ENCODE measurements around the gene ENDOV.

DNA sequence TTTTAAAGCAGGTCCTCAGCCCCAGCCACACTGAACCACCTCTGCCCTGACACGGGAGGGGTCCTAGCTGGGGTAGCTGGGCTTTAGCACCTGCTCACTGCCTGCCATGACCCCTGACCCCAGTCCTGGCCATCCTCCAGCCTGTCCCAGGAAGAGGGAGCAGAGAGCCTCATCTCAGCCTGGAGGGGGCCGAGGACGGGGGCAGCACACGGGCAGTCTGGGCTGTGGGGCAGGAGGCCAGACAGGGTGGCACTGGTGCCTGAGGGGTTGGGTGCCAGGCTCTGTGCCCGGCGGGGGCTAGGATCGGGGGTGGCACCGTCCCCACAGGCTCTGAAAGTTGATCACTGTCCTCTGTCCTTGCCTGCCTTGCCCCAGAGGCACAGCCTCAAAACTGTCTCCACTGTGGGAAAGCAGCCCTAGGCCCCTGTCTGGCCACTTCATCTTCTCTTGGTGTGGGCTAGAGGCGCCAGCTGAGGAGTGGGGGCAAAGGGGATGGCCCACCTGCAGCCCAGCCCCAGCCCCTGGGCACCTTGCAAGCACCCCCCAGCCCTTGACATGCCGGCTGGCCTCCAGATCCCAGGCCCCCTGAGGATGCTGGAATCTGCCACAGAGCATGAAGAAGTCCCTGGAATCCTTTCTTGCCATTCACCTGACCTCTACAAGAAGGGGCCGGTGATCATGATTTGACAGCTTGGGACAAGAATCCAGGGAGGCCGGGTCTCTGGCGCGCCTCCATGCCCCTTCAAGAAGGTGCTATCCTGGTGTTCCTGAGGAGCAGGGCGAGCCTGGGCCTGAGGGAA, 15.7 kb downstream of the ENDOV start:
- no peak for TF ChIP-seq PKNOX1 (IDR thresholded peaks at IDR 0.05)
- TF ChIP-seq BHLHE40 (IDR thresholded peaks at IDR 0.05; ENCODE audit: borderline replicate concordance): no peak
- no peak for TF ChIP-seq SUZ12 (IDR thresholded peaks at IDR 0.05)
- no peak for TF ChIP-seq FOXA1 (IDR thresholded peaks at IDR 0.05)
- no peak for TF ChIP-seq ZNF384 (IDR thresholded peaks at IDR 0.05)
- TF ChIP-seq ARNT (IDR thresholded peaks at IDR 0.05): no peak
- TF ChIP-seq SP1 (IDR thresholded peaks at IDR 0.05): no peak
- TF ChIP-seq TARDBP (IDR thresholded peaks at IDR 0.05): no peak
- TF ChIP-seq L3MBTL2 (conservative IDR thresholded peaks at IDR 0.05): no peak
- no peak for TF ChIP-seq ELF4 (IDR thresholded peaks at IDR 0.05)
- TF ChIP-seq FOXM1 (IDR thresholded peaks at IDR 0.05; ENCODE audit: borderline replicate concordance): no peak
- no peak for TF ChIP-seq FOXK2 (IDR thresholded peaks at IDR 0.05)
- TF ChIP-seq LEF1 (IDR thresholded peaks at IDR 0.05; ENCODE audit: borderline replicate concordance): no peak
